Tibial nerve (tissue), 4 donors: ENCODE measurements around the gene PSD2. TPM values are rescaled to one million over a fixed set of nuclear protein-coding genes. Genes with fewer than 3 reads are reported as not detected.

Source experiments
- DNase-seq, 2 donors: peaks; one replicate each; pipeline ENCODE4 v3.0.0-alpha.2; 2019; ENCODE audit warnings: low spot score in 2 of 2
- H3K27ac ChIP-seq, 4 donors: fragments of 200-600 bp; sonication (generic) in 3 of 4; one replicate each; pipeline ENCODE4 v1.5.1; 2017 to 2019; ENCODE audit warnings: mild to moderate bottlenecking in 1 of 4
- H3K27me3 ChIP-seq, 2 donors: fragments of 200-600 bp; sonication (generic) in 1 of 2; one replicate each; pipeline versions ENCODE4 v1.5.1 to v1.6.0; 2017 to 2019
- H3K36me3 ChIP-seq, 3 donors: fragments of 200-600 bp; sonication (generic); one replicate each; pipeline ENCODE4 v1.5.1; 2018 to 2019
- H3K4me1 ChIP-seq, 4 donors: fragments of 200-600 bp; sonication (generic) in 3 of 4; one replicate each; pipeline ENCODE4 v1.5.1; 2017 to 2019
- H3K4me3 ChIP-seq, 4 donors: fragments of 200-600 bp; sonication (generic) in 3 of 4; one replicate each; pipeline ENCODE4 v1.5.1; 2017 to 2019; ENCODE audit warnings: mild to moderate bottlenecking in 1 of 4, moderate library complexity in 1 of 4
- H3K9me3 ChIP-seq, 4 donors: fragments of 200-600 bp; sonication (generic) in 3 of 4; one replicate each; pipeline ENCODE4 v1.5.1; 2017 to 2019
- CTCF ChIP-seq, 5 experiments: fragments of 200-600 bp in 3 of 5; fragments of 450-650 bp in 2 of 5; sonication (generic) in 3 of 5; IDR thresholded peaks; one replicate each; pipeline ENCODE4 v1.5.1; 2016 to 2019; ENCODE audit warnings: antibody characterized with exemption in 5 of 5, mild to moderate bottlenecking in 3 of 5, moderate library complexity in 2 of 5
- EP300 ChIP-seq, 2 donors: sonication (generic); formaldehyde crosslinking; IDR thresholded peaks; one replicate each; pipeline ENCODE4 v1.6.1; 2017; ENCODE audit warnings: antibody characterized with exemption in 2 of 2, mild to moderate bottlenecking in 1 of 2
- POLR2A ChIP-seq, 2 donors: fragments of 450-650 bp; IDR thresholded peaks; one replicate each; pipeline ENCODE4 v1.6.1; 2017; ENCODE audit warnings: antibody characterized with exemption in 2 of 2, mild to moderate bottlenecking in 2 of 2, moderate library complexity in 2 of 2
- WGBS, 2 donors: methylation state at CpG; one replicate each; pipeline ENCODE4 v1.1.5; 2018; 5-methylcytosine and 5-hydroxymethylcytosine counted together
- total RNA-seq, 4 donors: library from RNA; depleted of rRNA; stranded (reverse); fragments of >200 nt; gene quantifications; one replicate each; pipeline ENCODE4 v1.1.0, GENCODE V29; 2016

PSD2 gene
- total RNA-seq, 4 donors from 2014 or later, result under 0.01 to 0.30 (median 0.21) TPM; not detected in 1

- Histone ChIP-seq H3K27me3 (no peaks in the 10 kb centered on the region), H3K36me3 (no peaks in the 10 kb centered on the region), H3K9me3 (peaks cover 0 to 25% (median 2%) of the 10 kb centered on the region in 4 donors), H3K4me1 (no peaks in the 10 kb centered on the region), H3K27ac (no peak overlapping the region), H3K4me3 (no peak overlapping the region)
- 89 to 93% methylated on average over 5 to 7 of the region's 8 CpGs for WGBS, 2 donors
- no peak for DNase-seq
- no peak for TF ChIP-seq CTCF (IDR thresholded peaks at IDR 0.05)
- TF ChIP-seq POLR2A (IDR thresholded peaks at IDR 0.05), result no peak
- TF ChIP-seq EP300 (IDR thresholded peaks at IDR 0.05), result no peak
These were observed 21.8 kb downstream of the PSD2 start for GRCh38 chr5:139817362-139817761.

- Histone ChIP-seq H3K36me3 (no peaks in the 10 kb centered on the region), H3K27me3 (no peaks in the 10 kb centered on the region), H3K27ac (no peak overlapping the region), H3K4me1 (no peaks in the 10 kb centered on the region), H3K9me3 (peaks cover 0 to 25% (median 2%) of the 10 kb centered on the region in 4 donors), H3K4me3 (no peak overlapping the region)
- no peak for DNase-seq
- 75 to 84% methylated on average over 3 of the region's 3 CpGs for WGBS, 2 donors
- no peak for TF ChIP-seq POLR2A (IDR thresholded peaks at IDR 0.05)
- TF ChIP-seq EP300 (IDR thresholded peaks at IDR 0.05), result no peak
- no peak for TF ChIP-seq CTCF (IDR thresholded peaks at IDR 0.05)
These were observed 22.4 kb downstream of the PSD2 start for GRCh38 chr5:139817970-139818369.

- H3K27me3 ChIP-seq, result no peaks in the 10 kb centered on the region
- no peak overlapping the region for H3K27ac ChIP-seq
- H3K4me1 ChIP-seq, result no peaks in the 10 kb centered on the region
- peaks cover 0 to 25% (median 2%) of the 10 kb centered on the region in 4 donors for H3K9me3 ChIP-seq
- H3K36me3 ChIP-seq, result no peaks in the 10 kb centered on the region
- no peak for DNase-seq
- H3K4me3 ChIP-seq, result no peak overlapping the region
- TF ChIP-seq CTCF (IDR thresholded peaks at IDR 0.05) (no peak), POLR2A (IDR thresholded peaks at IDR 0.05) (no peak), EP300 (IDR thresholded peaks at IDR 0.05) (no peak)
- WGBS, 2 donors, result 59 to 62% methylated on average over 7 of the region's 7 CpGs
These were observed 24.5 kb downstream of the PSD2 start for GRCh38 chr5:139820130-139820529.

- 72 to 86% methylated on average over 4 of the region's 4 CpGs for WGBS, 2 donors
- Histone ChIP-seq H3K4me1 (no peaks in the 10 kb centered on the region), H3K9me3 (peaks cover 0 to 25% (median 2%) of the 10 kb centered on the region in 4 donors), H3K4me3 (no peak overlapping the region), H3K27me3 (no peaks in the 10 kb centered on the region), H3K27ac (no peak overlapping the region), H3K36me3 (no peaks in the 10 kb centered on the region)
- no peak for DNase-seq
- TF ChIP-seq CTCF (IDR thresholded peaks at IDR 0.05), result no peak
- no peak for TF ChIP-seq EP300 (IDR thresholded peaks at IDR 0.05)
- TF ChIP-seq POLR2A (IDR thresholded peaks at IDR 0.05), result no peak
These were observed 25.0 kb downstream of the PSD2 start for GRCh38 chr5:139820606-139821005.

GRCh38 chr5:139821806-139822552 lies 26.4 kb downstream of the PSD2 start:
- Histone ChIP-seq H3K27ac (no peak overlapping the region), H3K9me3 (peaks cover 0 to 25% (median 2%) of the 10 kb centered on the region in 4 donors), H3K4me1 (no peaks in the 10 kb centered on the region), H3K4me3 (no peak overlapping the region), H3K36me3 (no peaks in the 10 kb centered on the region), H3K27me3 (no peaks in the 10 kb centered on the region)
- no peak for TF ChIP-seq CTCF (IDR thresholded peaks at IDR 0.05)
- no peak for TF ChIP-seq POLR2A (IDR thresholded peaks at IDR 0.05)
- TF ChIP-seq EP300 (IDR thresholded peaks at IDR 0.05), result no peak
- WGBS, 2 donors, result 90 to 97% methylated on average over 10 to 11 of the region's 11 CpGs
- DNase-seq, result no peak
